Neuronal stem cell (in vitro differentiated cells): Measurements from ENCODE around the gene ATP5F1E.

Source experiments
- DNase-seq: peaks from one replicate; pipeline ENCODE4 v3.0.0-alpha.2; 2013; ENCODE audit warnings: low spot score
- H2AFZ ChIP-seq: one replicate; pipeline ENCODE4 v1.6.1; 2013; ENCODE audit warnings: mild to moderate bottlenecking, low read length, inconsistent platforms
- H2AK5ac ChIP-seq: 2 replicates; pipeline ENCODE4 v1.6.1; 2013; ENCODE audit warnings: low read depth, mild to moderate bottlenecking, inconsistent platforms, low read length, moderate library complexity, mixed read lengths
- H2BK120ac ChIP-seq: 2 replicates; pipeline ENCODE4 v1.6.1; 2013; ENCODE audit warnings: low read depth, mild to moderate bottlenecking, inconsistent platforms, low read length, moderate library complexity, mixed read lengths
- H2BK12ac ChIP-seq: one replicate; pipeline ENCODE4 v1.6.1; 2013; ENCODE audit warnings: low read length, inconsistent platforms
- H2BK15ac ChIP-seq: 2 replicates; pipeline ENCODE4 v1.6.1; 2013; ENCODE audit warnings: mild to moderate bottlenecking, low read length, inconsistent platforms, mixed read lengths
- H2BK5ac ChIP-seq: one replicate; pipeline ENCODE4 v1.6.1; 2013; ENCODE audit warnings: inconsistent platforms, mild to moderate bottlenecking, low read length, moderate library complexity
- H3K14ac ChIP-seq: one replicate; pipeline ENCODE4 v1.6.1; 2013; ENCODE audit warnings: low read length, inconsistent platforms
- H3K18ac ChIP-seq: 2 replicates; pipeline ENCODE4 v1.6.1; 2013; ENCODE audit warnings: low read length, inconsistent platforms
- H3K23ac ChIP-seq: 2 replicates; pipeline ENCODE4 v1.6.1; 2013; ENCODE audit warnings: low read depth, mild to moderate bottlenecking, mixed read lengths, low read length, inconsistent platforms; ENCODE audit not compliant: poor library complexity
- H3K27ac ChIP-seq: replicated peaks from 3 replicates; pipeline ENCODE4 v1.5.1; 2013; ENCODE audit warnings: low read length, inconsistent platforms
- H3K27me3 ChIP-seq, 3 experiments: 2 replicates each; pipeline ENCODE4 v1.6.1; 2013; ENCODE audit warnings: low read length in 3 of 3, mild to moderate bottlenecking in 2 of 3, inconsistent platforms in 1 of 3, low read depth in 1 of 3, mixed read lengths in 1 of 3, moderate library complexity in 1 of 3; ENCODE audit not compliant: control insufficient read depth in 3 of 3, insufficient read depth in 3 of 3
- H3K36me3 ChIP-seq, 2 donors: replicated peaks in 1 of 2; 2 replicates each; pipeline ENCODE4 v1.6.1; 2013; ENCODE audit warnings: low read length in 2 of 2; ENCODE audit not compliant: control insufficient read depth in 2 of 2, insufficient read depth in 2 of 2
- H3K4ac ChIP-seq: 2 replicates; pipeline ENCODE4 v1.6.1; 2013; ENCODE audit warnings: inconsistent platforms, mild to moderate bottlenecking, low read length, moderate library complexity
- H3K4me1 ChIP-seq, 2 donors: 1 replicate in 1 of 2; 2 replicates in 1 of 2; pipeline ENCODE4 v1.6.1; 2013; ENCODE audit warnings: low read length in 2 of 2, low read depth in 1 of 2; ENCODE audit not compliant: control insufficient read depth in 2 of 2, insufficient read depth in 1 of 2
- H3K4me2 ChIP-seq: one replicate; pipeline ENCODE4 v1.6.1; 2013; ENCODE audit warnings: mild to moderate bottlenecking, low read length, inconsistent platforms; ENCODE audit not compliant: insufficient read depth, poor library complexity, severe bottlenecking
- H3K4me3 ChIP-seq, 2 donors: 2 replicates each; pipeline ENCODE4 v1.5.1; 2013; ENCODE audit warnings: low read length in 2 of 2, mild to moderate bottlenecking in 2 of 2, inconsistent platforms in 1 of 2, moderate library complexity in 1 of 2
- H3K79me1 ChIP-seq: one replicate; pipeline ENCODE4 v1.6.1; 2013; ENCODE audit warnings: low read depth, mild to moderate bottlenecking, inconsistent platforms, low read length, moderate library complexity
- H3K9ac ChIP-seq: one replicate; pipeline ENCODE4 v1.6.1; 2013; ENCODE audit warnings: mild to moderate bottlenecking, low read depth, low read length, inconsistent platforms; ENCODE audit not compliant: poor library complexity
- H3K9me3 ChIP-seq, 2 donors: replicated peaks in 1 of 2; 2 replicates each; pipeline versions ENCODE3 to v1.6.1; 2013; ENCODE audit warnings: low read length in 2 of 2, mild to moderate bottlenecking in 2 of 2, inconsistent platforms in 1 of 2, low read depth in 1 of 2, mixed read lengths in 1 of 2, moderate library complexity in 1 of 2; ENCODE audit not compliant: control insufficient read depth in 2 of 2, insufficient read depth in 1 of 2
- H4K8ac ChIP-seq: one replicate; pipeline ENCODE4 v1.6.1; 2013; ENCODE audit warnings: low read depth, mild to moderate bottlenecking, inconsistent platforms, low read length, moderate library complexity
- H4K91ac ChIP-seq: one replicate; pipeline ENCODE4 v1.6.1; 2013; ENCODE audit warnings: low read length, low read depth, mild to moderate bottlenecking, inconsistent platforms; ENCODE audit not compliant: poor library complexity
- WGBS, 2 donors: extraction: QIAGEN DNeasy Blood & Tissue Kit; methylation state at CpG; one replicate each; pipeline ENCODE4 v1.1.7; 2013; ENCODE audit warnings: missing lambda C conversion rate in 2 of 2, mixed read lengths in 1 of 2; ENCODE audit not compliant: insufficient read length in 2 of 2, insufficient replicate concordance in 1 of 2; ENCODE audit errors: extremely low coverage in 2 of 2; 5-methylcytosine and 5-hydroxymethylcytosine counted together

ATP5F1E gene

DNA sequence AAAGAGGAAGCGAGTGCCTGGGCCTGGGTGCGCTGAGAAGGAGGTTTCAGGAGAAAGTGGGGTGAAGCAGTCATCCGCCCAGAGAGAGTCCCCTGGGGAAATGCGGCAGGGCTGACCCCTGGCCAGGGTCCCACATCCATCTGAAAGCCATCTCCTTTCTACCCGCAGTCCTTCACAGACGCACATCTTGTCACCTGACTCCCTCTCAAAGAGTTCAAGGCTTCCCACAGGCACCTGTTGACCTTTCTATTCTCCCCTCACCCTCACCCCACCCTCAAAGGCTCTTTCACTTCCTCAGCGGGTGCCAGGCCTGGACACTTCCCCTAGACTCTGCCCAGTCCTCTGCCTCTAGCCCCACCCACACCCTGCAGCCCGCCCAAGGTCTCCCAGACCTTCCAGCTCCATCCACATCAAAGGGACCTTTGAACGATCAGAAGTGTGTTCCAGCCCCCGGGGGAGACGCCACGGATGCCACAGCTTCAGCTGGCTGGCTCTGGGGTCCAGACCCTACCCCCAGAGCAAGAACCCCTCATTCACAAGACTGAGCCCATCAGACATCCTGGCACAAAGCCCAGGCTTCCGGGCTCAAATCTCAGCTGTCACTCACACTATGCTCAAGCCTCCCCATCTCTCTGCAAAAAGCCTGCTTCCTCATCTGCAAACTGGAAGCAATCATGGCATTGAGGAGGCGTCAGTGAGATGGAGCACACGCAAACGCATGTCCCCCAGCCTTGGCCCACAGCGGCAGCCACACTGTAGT, 27.2 kb downstream of the ATP5F1E start:
- H3K14ac ChIP-seq: no peak overlapping the region
- H3K4me3 ChIP-seq: no peak overlapping the region
- no peak overlapping the region for H2BK15ac ChIP-seq
- no peak overlapping the region for H3K4me2 ChIP-seq
- no peak overlapping the region for H3K4ac ChIP-seq
- H3K9me3 ChIP-seq: no peaks in the 10 kb centered on the region
- no peak overlapping the region for H3K27ac ChIP-seq
- no peak overlapping the region for H2BK12ac ChIP-seq
- no CpG with 5 or more reads among the region's 17 CpGs for WGBS, 2 donors
- no peak overlapping the region for H2BK120ac ChIP-seq
- no peak overlapping the region for H3K9ac ChIP-seq
- H2BK5ac ChIP-seq: no peak overlapping the region
- H4K91ac ChIP-seq: no peak overlapping the region
- H3K4me1 ChIP-seq: peaks cover 10 to 16% of the 10 kb centered on the region in 2 donors
- H2AK5ac ChIP-seq: no peak overlapping the region
- H2AFZ ChIP-seq: no peak overlapping the region
- H3K18ac ChIP-seq: no peak overlapping the region
- peaks cover 5% of the 10 kb centered on the region for H3K79me1 ChIP-seq
- no peak for DNase-seq
- H3K23ac ChIP-seq: no peak overlapping the region
- peaks cover 0 to 5% of the 10 kb centered on the region in 2 donors for H3K36me3 ChIP-seq
- H4K8ac ChIP-seq: no peak overlapping the region
- H3K27me3 ChIP-seq: no peaks in the 10 kb centered on the region

- Histone ChIP-seq H3K9me3 (no peaks in the 10 kb centered on the region), H2AFZ (no peak overlapping the region), H3K27ac (no peak overlapping the region), H3K23ac (no peak overlapping the region), H4K91ac (no peak overlapping the region), H3K4me3 (no peak overlapping the region), H3K4me2 (no peak overlapping the region), H3K14ac (no peak overlapping the region), H3K4me1 (peaks cover 10 to 16% of the 10 kb centered on the region in 2 donors), H3K27me3 (no peaks in the 10 kb centered on the region), H3K36me3 (peaks cover 0 to 5% of the 10 kb centered on the region in 2 donors), H2AK5ac (no peak overlapping the region), H2BK120ac (no peak overlapping the region), H2BK15ac (no peak overlapping the region), H3K9ac (no peak overlapping the region), H3K18ac (no peak overlapping the region), H3K4ac (no peak overlapping the region), H4K8ac (no peak overlapping the region), H3K79me1 (peaks cover 5% of the 10 kb centered on the region), H2BK12ac (no peak overlapping the region), H2BK5ac (no peak overlapping the region)
- no CpG with 5 or more reads among the region's 4 CpGs for WGBS, 2 donors
- no peak for DNase-seq
Measured at GRCh38 chr20:59004493-59004762, 27.7 kb downstream of the ATP5F1E start.

DNA sequence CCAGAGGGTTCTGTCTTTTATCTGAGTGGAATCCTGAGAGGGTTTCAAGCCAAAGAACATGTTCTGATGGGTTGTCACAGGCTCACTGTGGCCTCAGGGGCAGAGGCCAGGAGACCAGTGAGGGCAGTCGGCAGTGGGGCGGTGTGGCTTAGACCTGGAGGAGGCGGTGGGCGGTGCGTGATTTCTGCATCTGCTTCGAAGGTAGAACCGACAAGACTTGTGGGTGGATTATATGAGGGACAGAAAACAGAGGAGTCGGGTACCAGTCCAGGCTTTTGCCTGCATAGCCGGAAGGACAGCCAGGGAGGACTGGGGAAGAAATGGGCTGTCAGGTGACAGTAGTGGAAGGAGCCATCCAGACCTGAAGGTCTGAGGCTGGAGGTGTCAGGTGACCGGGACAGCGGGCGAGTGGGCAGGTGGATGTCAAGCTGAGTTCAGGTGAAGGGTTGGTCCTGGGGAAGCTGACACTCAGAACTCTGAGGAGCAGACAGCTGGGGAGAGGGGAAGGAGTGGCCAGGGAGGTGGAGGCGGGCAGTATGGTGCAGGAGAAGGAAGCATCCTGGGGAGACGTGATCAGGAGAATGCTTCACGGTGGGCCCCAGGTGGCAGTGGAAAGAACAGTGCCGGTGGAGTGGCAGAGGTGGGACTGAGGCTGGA, 28.2 kb downstream of the ATP5F1E start:
- Histone ChIP-seq H2AK5ac (no peak overlapping the region), H3K4me1 (peaks cover 10 to 16% of the 10 kb centered on the region in 2 donors), H3K18ac (peak overlapping the region; percentile 76), H3K23ac (no peak overlapping the region), H3K79me1 (peaks cover 5% of the 10 kb centered on the region), H3K27ac (no peak overlapping the region), H3K9me3 (no peaks in the 10 kb centered on the region), H3K27me3 (no peaks in the 10 kb centered on the region), H4K8ac (no peak overlapping the region), H2BK120ac (no peak overlapping the region), H3K9ac (no peak overlapping the region), H3K4me3 (no peak overlapping the region), H2BK12ac (no peak overlapping the region), H3K14ac (peak overlapping the region; percentile 56), H2AFZ (no peak overlapping the region), H3K4me2 (no peak overlapping the region), H3K36me3 (peaks cover 0 to 5% of the 10 kb centered on the region in 2 donors), H4K91ac (no peak overlapping the region), H3K4ac (no peak overlapping the region), H2BK15ac (no peak overlapping the region), H2BK5ac (no peak overlapping the region)
- WGBS, 2 donors: no CpG with 5 or more reads among the region's 16 CpGs
- no peak for DNase-seq

GRCh38 chr20:59002874-59003399, 29.2 kb downstream of the ATP5F1E start:
- Histone ChIP-seq H3K4me2 (no peak overlapping the region), H3K27ac (no peak overlapping the region), H3K9ac (no peak overlapping the region), H2BK120ac (no peak overlapping the region), H2AK5ac (no peak overlapping the region), H3K4ac (no peak overlapping the region), H4K91ac (no peak overlapping the region), H3K27me3 (no peaks in the 10 kb centered on the region), H3K4me3 (no peak overlapping the region), H2BK15ac (no peak overlapping the region), H3K14ac (no peak overlapping the region), H3K23ac (no peak overlapping the region), H4K8ac (no peak overlapping the region), H2BK5ac (peak overlapping the region; percentile 1), H3K4me1 (peaks cover 10 to 16% of the 10 kb centered on the region in 2 donors), H3K36me3 (peaks cover 0 to 5% of the 10 kb centered on the region in 2 donors), H3K18ac (peak overlapping the region; percentile 16), H3K79me1 (peaks cover 5% of the 10 kb centered on the region), H3K9me3 (no peaks in the 10 kb centered on the region), H2BK12ac (no peak overlapping the region), H2AFZ (peak overlapping the region; percentile 79)
- WGBS, 2 donors: no CpG with 5 or more reads among the region's 17 CpGs
- DNase-seq: no peak
